HG02678 (cell line): ENCODE data around the gene IRF2BPL.

Source experiments
- ATAC-seq: cut with Tn5 transposase; IDR thresholded peaks from one replicate; pipeline ENCODE4 v1.9.1; 2021; ENCODE audit warnings: mild to moderate bottlenecking, moderate library complexity; ENCODE audit not compliant: unreplicated experiment

IRF2BPL gene

GRCh38 chr14:77055306-77055705 lies 26.8 kb upstream of the IRF2BPL start:
- ATAC-seq: no peak

- ATAC-seq: peak; percentile 72
These were observed 24.7 kb upstream of the IRF2BPL start for GRCh38 chr14:77053046-77053841.

GRCh38 chr14:77052281-77053044 lies 24.0 kb upstream of the IRF2BPL start:
- peak; percentile 4 for ATAC-seq

GRCh38 chr14:77051116-77051515 lies 22.6 kb upstream of the IRF2BPL start:
- no peak for ATAC-seq

GRCh38 chr14:77046721-77047120 lies 18.2 kb upstream of the IRF2BPL start:
- no peak for ATAC-seq

- no peak for ATAC-seq
These were observed 17.0 kb upstream of the IRF2BPL start for GRCh38 chr14:77045238-77046162.

GRCh38 chr14:77044783-77045237 lies 16.3 kb upstream of the IRF2BPL start:
- no peak for ATAC-seq

GRCh38 chr14:77043984-77044485 lies 15.5 kb upstream of the IRF2BPL start:
- ATAC-seq: no peak

GRCh38 chr14:77043177-77043983 lies 14.9 kb upstream of the IRF2BPL start:
- no peak for ATAC-seq

GRCh38 chr14:77041881-77042545 lies 13.5 kb upstream of the IRF2BPL start:
- ATAC-seq: no peak

GRCh38 chr14:77040741-77041653 lies 12.5 kb upstream of the IRF2BPL start:
- no peak for ATAC-seq

GRCh38 chr14:77040059-77040740 lies 11.7 kb upstream of the IRF2BPL start:
- peak; percentile 57 for ATAC-seq

GRCh38 chr14:77039285-77040058 lies 11.0 kb upstream of the IRF2BPL start:
- ATAC-seq: peak; percentile 9

- no peak for ATAC-seq
These were observed 9.5 kb upstream of the IRF2BPL start for GRCh38 chr14:77037938-77038568.

GRCh38 chr14:77037215-77037937 lies 8.9 kb upstream of the IRF2BPL start:
- no peak for ATAC-seq
